ENCODE data around the gene HYOU1. TPM values are rescaled to one million over a fixed set of nuclear protein-coding genes. Genes with fewer than 3 reads are reported as not detected.

HYOU1 gene
- total RNA-seq, 2 experiments from 2014 or later: 76.5 to 81.4 TPM

DNA sequence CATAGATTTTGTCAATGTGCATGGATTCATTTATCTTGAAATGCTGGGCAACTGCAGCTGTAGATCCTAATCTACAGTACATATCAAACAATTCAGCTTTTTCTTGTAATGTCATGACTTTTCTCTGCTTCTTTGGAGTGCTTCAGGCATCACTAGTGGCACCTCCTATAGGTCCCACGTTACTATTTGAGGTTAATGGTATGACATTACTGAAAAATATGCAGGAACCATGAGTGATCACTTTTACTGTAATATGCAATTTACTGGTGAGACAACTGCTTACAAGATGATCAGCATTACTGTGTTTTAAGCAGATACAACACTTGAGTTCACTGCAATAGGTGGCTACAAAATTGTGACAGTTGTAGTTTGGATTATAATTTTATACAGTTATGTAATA is 56.1 kb downstream of the HYOU1 start:
- POLR2A ChIA-PET: interaction anchor here (5.9 kb wide), 1 partner anchor 17 kb away, joined by 74 read pairs; the partner anchor contains the start of genes RPS25 and TRAPPC4
- no peak for ATAC-seq (ENCODE audit: poor library complexity)

DNA sequence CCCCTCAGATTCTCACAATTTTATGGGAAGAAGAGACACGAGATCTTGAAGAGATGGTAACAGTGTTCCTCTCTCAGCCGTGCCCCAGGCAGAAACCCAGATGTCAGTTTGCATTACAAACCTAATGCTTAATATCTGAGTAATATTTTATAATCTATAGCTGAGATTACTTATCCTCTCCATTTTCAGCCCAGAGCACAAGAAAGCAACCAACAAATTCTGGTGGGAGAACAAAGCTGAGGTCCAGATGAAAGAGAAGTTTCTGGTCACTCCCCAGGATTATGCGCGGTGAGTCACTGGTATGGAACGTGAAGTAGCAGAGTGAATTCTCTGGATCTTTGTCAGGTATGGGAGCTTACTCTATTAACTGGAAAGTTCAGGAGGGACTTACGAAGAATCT is 58.2 kb downstream of the HYOU1 start:
- H3K27ac ChIP-seq (ENCODE audit: low read depth in 1 of 2, low read length in 2 of 2): peak overlapping the region; percentile 74 to 78
- TF ChIP-seq, protein P1, sequence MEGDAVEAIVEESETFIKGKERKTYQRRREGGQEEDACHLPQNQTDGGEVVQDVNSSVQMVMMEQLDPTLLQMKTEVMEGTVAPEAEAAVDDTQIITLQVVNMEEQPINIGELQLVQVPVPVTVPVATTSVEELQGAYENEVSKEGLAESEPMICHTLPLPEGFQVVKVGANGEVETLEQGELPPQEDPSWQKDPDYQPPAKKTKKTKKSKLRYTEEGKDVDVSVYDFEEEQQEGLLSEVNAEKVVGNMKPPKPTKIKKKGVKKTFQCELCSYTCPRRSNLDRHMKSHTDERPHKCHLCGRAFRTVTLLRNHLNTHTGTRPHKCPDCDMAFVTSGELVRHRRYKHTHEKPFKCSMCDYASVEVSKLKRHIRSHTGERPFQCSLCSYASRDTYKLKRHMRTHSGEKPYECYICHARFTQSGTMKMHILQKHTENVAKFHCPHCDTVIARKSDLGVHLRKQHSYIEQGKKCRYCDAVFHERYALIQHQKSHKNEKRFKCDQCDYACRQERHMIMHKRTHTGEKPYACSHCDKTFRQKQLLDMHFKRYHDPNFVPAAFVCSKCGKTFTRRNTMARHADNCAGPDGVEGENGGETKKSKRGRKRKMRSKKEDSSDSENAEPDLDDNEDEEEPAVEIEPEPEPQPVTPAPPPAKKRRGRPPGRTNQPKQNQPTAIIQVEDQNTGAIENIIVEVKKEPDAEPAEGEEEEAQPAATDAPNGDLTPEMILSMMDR (IDR thresholded peaks at IDR 0.05): no peak
- Mint-ChIP-seq H3K27ac (peak overlapping the region; percentile 90), H3K9me3 (no peaks in the 10 kb centered on the region), H3K36me3 (ENCODE audit: low read depth) (peaks cover 64% of the 10 kb centered on the region), H3K4me1 (ENCODE audit: low read depth) (peaks cover 46% of the 10 kb centered on the region), H3K27me3 (no peaks in the 10 kb centered on the region), H3K4me3 (peak overlapping the region; percentile 98)
- peak overlapping the region; percentile 74 for H3K4me3 ChIP-seq (ENCODE audit: low read length)
- CTCF ChIA-PET: no interaction called here
- intact Hi-C loops (cut with DNase I, micrococcal nuclease): loop anchor here (1.0 to 5.0 kb wide), 3 partner anchors 19 to 67 kb away; partner anchors contain the start of genes RPS25 (in 2 of the 2), TRAPPC4 (in 2 of the 2) and SLC37A4 (in 1 of the 2)
- H3K36me3 ChIP-seq (ENCODE audit: insufficient read depth, low read length): peaks cover 33% of the 10 kb centered on the region
- POLR2A ChIA-PET: interaction anchor here (0.5 to 5.9 kb wide), 4 partner anchors 19 to 236 kb away, joined by 3 to 74 read pairs (median 8); partner anchors contain the start of genes RPS25, TRAPPC4 and VPS11
- peaks cover 31% of the 10 kb centered on the region for H3K4me1 ChIP-seq (ENCODE audit: insufficient read depth, low read length)
- no peak for ATAC-seq (ENCODE audit: poor library complexity)
- no peaks in the 10 kb centered on the region for H3K9me3 ChIP-seq (ENCODE audit: control insufficient read depth in 1 of 2, insufficient read depth in 1 of 2, low read length in 2 of 2)
- no peak for DNase-seq
- H3K27me3 ChIP-seq (ENCODE audit: control insufficient read depth in 1 of 2, insufficient read depth in 2 of 2, low read length in 2 of 2): no peaks in the 10 kb centered on the region

More for the DNA sequence above, 56.1 kb downstream of the HYOU1 start:
- Histone ChIP-seq H3K27me3 (ENCODE audit: control insufficient read depth in 1 of 2, insufficient read depth in 2 of 2, low read length in 2 of 2) (no peaks in the 10 kb centered on the region), H3K4me1 (ENCODE audit: insufficient read depth, low read length) (peaks cover 31% of the 10 kb centered on the region), H3K27ac (ENCODE audit: low read depth in 1 of 2, low read length in 2 of 2) (no peak overlapping the region), H3K4me3 (ENCODE audit: low read length) (no peak overlapping the region), H3K9me3 (ENCODE audit: control insufficient read depth in 1 of 2, insufficient read depth in 1 of 2, low read length in 2 of 2) (no peaks in the 10 kb centered on the region), H3K36me3 (ENCODE audit: insufficient read depth, low read length) (peaks cover 50% of the 10 kb centered on the region)
- CTCF ChIA-PET: no interaction called here
- no peaks in the 10 kb centered on the region for H3K27me3 Mint-ChIP-seq
- no peak overlapping the region for H3K27ac Mint-ChIP-seq
- peaks cover 82% of the 10 kb centered on the region for H3K36me3 Mint-ChIP-seq (ENCODE audit: low read depth)
- TF ChIP-seq, protein P1 (IDR thresholded peaks at IDR 0.05): no peak
- intact Hi-C loops (cut with DNase I, micrococcal nuclease): no loop called here
- no peaks in the 10 kb centered on the region for H3K9me3 Mint-ChIP-seq
- peaks cover 48% of the 10 kb centered on the region for H3K4me1 Mint-ChIP-seq (ENCODE audit: low read depth)
- peak overlapping the region; percentile 74 for H3K4me3 Mint-ChIP-seq
- DNase-seq: no peak

DNA sequence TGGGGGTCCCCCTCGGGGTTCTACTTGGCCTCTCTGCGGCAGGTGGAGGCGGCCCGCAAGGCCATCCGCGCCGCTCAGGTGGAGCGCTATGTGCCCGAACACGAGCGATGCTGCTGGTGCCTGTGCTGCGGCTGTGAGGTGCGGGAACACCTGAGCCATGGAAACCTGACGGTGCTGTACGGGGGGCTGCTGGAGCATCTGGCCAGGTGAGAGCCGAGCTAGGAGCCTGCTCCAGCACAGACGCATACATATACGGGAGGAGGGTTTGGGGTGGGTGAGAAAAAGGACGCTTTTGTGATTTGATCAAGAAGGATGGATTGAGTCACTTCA is 58.7 kb downstream of the HYOU1 start:
- H3K9me3 Mint-ChIP-seq: no peaks in the 10 kb centered on the region
- Histone ChIP-seq H3K27ac (ENCODE audit: low read depth in 1 of 2, low read length in 2 of 2) (peak overlapping the region; percentile 74 to 78), H3K4me1 (ENCODE audit: insufficient read depth, low read length) (peaks cover 31% of the 10 kb centered on the region), H3K27me3 (ENCODE audit: control insufficient read depth in 1 of 2, insufficient read depth in 2 of 2, low read length in 2 of 2) (no peaks in the 10 kb centered on the region), H3K4me3 (ENCODE audit: low read length) (peak overlapping the region; percentile 74), H3K36me3 (ENCODE audit: insufficient read depth, low read length) (peaks cover 31% of the 10 kb centered on the region), H3K9me3 (ENCODE audit: control insufficient read depth in 1 of 2, insufficient read depth in 1 of 2, low read length in 2 of 2) (no peaks in the 10 kb centered on the region)
- CTCF ChIA-PET: interaction anchor here (0.9 to 1.3 kb wide), 4 partner anchors 17 to 338 kb away, joined by 3 to 4 read pairs (median 3); partner anchors contain the start of gene SLC37A4
- peak; percentile 16 for ATAC-seq (ENCODE audit: poor library complexity)
- H3K27ac Mint-ChIP-seq: peak overlapping the region; percentile 90
- POLR2A ChIA-PET: interaction anchor here (0.5 to 5.9 kb wide), 16 partner anchors 12 to 543 kb away, joined by 3 to 74 read pairs (median 4); partner anchors contain the start of genes BCL9L, RPS25, SLC37A4 and TRAPPC4
- no peaks in the 10 kb centered on the region for H3K27me3 Mint-ChIP-seq
- H3K4me3 Mint-ChIP-seq: peak overlapping the region; percentile 98
- peaks cover 46% of the 10 kb centered on the region for H3K4me1 Mint-ChIP-seq (ENCODE audit: low read depth)
- peaks cover 59% of the 10 kb centered on the region for H3K36me3 Mint-ChIP-seq (ENCODE audit: low read depth)
- intact Hi-C loops (cut with DNase I, micrococcal nuclease): loop anchor here (1.0 to 5.0 kb wide), 3 partner anchors 20 to 66 kb away; partner anchors contain the start of genes RPS25 (in 2 of the 2), TRAPPC4 (in 2 of the 2) and SLC37A4 (in 1 of the 2)
- peak in 2 of 14 experiments; percentile 7 to 11 for DNase-seq
- TF ChIP-seq, protein P1 (IDR thresholded peaks at IDR 0.05): no peak
